Activated T-cell treated with anti-CD3 and anti-CD28 coated beads, Interleukin-2, amount 50 U/mL, for 72 hours (primary cell): ENCODE data around the gene ATG13. TPM values are rescaled to one million over a fixed set of nuclear protein-coding genes. Genes with fewer than 3 reads are reported as not detected.
"Not testable (repeated sequence)": the region's sequence is repeated elsewhere in the genome, so short reads cannot be mapped to it uniquely, and the experiment has no call there.

Experiments used
- ATAC-seq, 2 donors: fragments of 150-1000 bp; cut with Tn5 transposase; replicated peaks in 1 of 2; 2 replicates each; pipeline ENCODE4 v1.10.0; 2021; ENCODE audit warnings: moderate library complexity in 2 of 2, mild to moderate bottlenecking in 1 of 2
- DNase-seq, 2 donors: peaks; one replicate each; pipeline ENCODE4 v3.0.0; 2021 to 2022; ENCODE audit warnings: mixed read lengths in 1 of 2
- H3K27ac Mint-ChIP-seq: one replicate; pipeline ENCODE4 v1.8.0; 2022; ENCODE audit warnings: mild to moderate bottlenecking, moderate library complexity, mixed read lengths
- H3K27me3 Mint-ChIP-seq: one replicate; pipeline ENCODE4 v1.8.0; 2022; ENCODE audit warnings: low read depth, mixed read lengths
- H3K36me3 Mint-ChIP-seq, 2 donors: one replicate each; pipeline ENCODE4 v1.8.0; 2022; ENCODE audit warnings: mixed read lengths in 2 of 2, mild to moderate bottlenecking in 1 of 2; ENCODE audit not compliant: insufficient read depth in 2 of 2
- H3K4me1 Mint-ChIP-seq: one replicate; pipeline ENCODE4 v1.8.0; 2022; ENCODE audit warnings: low read depth, mixed read lengths
- H3K4me3 Mint-ChIP-seq, 2 donors: one replicate each; pipeline ENCODE4 v1.8.0; 2022; ENCODE audit warnings: mild to moderate bottlenecking in 2 of 2, mixed read lengths in 2 of 2, moderate library complexity in 2 of 2
- H3K9me3 Mint-ChIP-seq, 2 donors: one replicate each; pipeline ENCODE4 v1.8.0; 2022; ENCODE audit warnings: mixed read lengths in 2 of 2
- total RNA-seq, 2 donors: library from RNA; stranded (reverse); gene quantifications; one replicate each; pipeline ENCODE4 v1.2.3, GENCODE V29; 2022

The ATG13 gene
- total RNA-seq = 10 to 100 TPM; 75.6 to 77.7 TPM

- no peaks in the 10 kb centered on the region for H3K9me3 Mint-ChIP-seq
- H3K27ac Mint-ChIP-seq = peak within 1 kb of the TSS; percentile 100
- no peaks in the 10 kb centered on the region for H3K36me3 Mint-ChIP-seq
- peaks cover 49% of the 10 kb centered on the region for H3K4me1 Mint-ChIP-seq
- peak within 1 kb of the TSS; percentile 89 to 100 for H3K4me3 Mint-ChIP-seq
- no peaks in the 10 kb centered on the region for H3K27me3 Mint-ChIP-seq
- DNase-seq (peak; percentile 96 to 97), ATAC-seq (peak; percentile 97 to 98)
Observed at GRCh38 chr11:46617134-46617971, at the start of gene ATG13, which contains the start of gene HARBI1. Gene ATG13 (plus strand): TSS chr11:46617553. CDS start chr11:46644292, 26,739 bp downstream. Gene HARBI1 (minus strand): TSS chr11:46617227. CDS start chr11:46616237, 990 bp downstream.

DNA sequence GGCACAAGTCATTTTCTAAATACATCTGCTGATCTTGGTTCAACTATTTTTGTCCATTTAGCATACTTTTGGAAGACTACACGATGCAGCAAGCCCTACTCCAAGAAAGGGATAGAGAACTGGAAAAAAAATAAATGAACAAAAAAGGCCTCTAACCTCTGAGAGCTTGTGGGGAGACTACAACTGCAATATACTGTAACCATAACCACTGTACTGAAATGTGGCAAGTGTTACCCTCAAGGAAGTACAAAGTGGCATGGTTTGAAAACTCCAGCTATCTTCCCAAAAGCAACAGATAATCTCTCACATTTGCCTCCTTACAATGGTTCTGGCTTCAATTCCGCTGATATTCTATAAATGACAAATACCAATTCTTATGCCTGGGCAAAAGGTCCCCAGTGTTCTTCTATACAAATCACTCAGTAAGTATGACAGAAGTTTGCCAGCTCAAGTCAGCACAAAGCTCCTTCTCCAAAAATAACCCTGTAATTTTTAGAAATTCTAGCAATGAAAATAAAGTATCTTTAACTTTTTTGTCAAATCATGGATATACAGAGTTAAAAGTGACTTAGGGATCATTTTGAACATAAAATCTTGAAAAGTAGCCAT, 46.5 kb upstream of the ATG13 start:
- Mint-ChIP-seq H3K27ac (no peak overlapping the region), H3K9me3 (no peaks in the 10 kb centered on the region), H3K27me3 (no peaks in the 10 kb centered on the region), H3K4me1 (peaks cover 19% of the 10 kb centered on the region), H3K4me3 (no peak overlapping the region), H3K36me3 (no peaks in the 10 kb centered on the region)
- DNase-seq (no peak), ATAC-seq (peak in 1 of 2 donors; percentile 39)

DNA sequence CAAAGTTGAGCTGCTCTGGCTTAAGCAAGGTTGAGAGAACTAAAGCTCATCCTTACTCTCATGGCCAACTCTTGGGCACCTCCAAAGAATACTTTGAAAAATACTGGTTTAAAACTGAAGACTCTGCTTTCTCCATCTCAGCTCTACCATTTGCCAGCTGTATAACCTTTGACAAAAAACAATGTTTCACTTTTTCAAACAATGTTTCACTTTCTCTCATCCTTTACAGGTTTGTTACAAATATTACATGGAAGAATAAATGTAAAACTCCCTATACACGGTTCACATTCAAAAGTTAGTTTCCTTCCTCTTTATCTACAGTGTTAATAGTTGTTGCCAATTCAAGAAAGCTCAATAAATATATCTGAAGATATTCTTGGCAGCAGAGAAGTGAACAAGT, 42.7 kb upstream of the ATG13 start:
- peak; percentile 34 to 51 for ATAC-seq
- H3K36me3 Mint-ChIP-seq = peaks cover 0 to 2% of the 10 kb centered on the region in 2 donors
- peak overlapping the region in 1 of 2 donors; percentile 65 for H3K4me3 Mint-ChIP-seq
- no peaks in the 10 kb centered on the region for H3K27me3 Mint-ChIP-seq
- peaks cover 23% of the 10 kb centered on the region for H3K4me1 Mint-ChIP-seq
- H3K9me3 Mint-ChIP-seq = peaks cover 0 to 2% of the 10 kb centered on the region in 2 donors
- H3K27ac Mint-ChIP-seq = peak overlapping the region; percentile 85
- no peak for DNase-seq

DNA sequence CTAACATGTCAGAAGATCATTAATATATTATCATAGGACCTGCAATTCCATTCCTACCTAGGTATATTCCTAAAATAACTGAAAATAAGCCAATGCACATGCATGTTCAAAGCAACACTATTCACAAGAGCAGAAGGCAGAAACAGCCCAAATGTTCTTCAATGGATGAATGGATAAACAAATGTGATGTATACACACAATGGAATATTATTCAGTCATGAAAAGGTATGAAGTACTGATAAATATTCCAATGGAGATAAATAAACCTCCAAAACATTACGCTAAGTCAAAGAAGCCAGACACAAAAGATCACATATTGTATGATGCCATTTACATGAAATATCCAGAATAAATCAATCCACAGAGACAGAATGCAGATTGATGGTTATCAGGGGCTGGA, 40.3 kb upstream of the ATG13 start:
- Mint-ChIP-seq H3K4me3 (no peak overlapping the region), H3K36me3 (peaks cover 0 to 2% of the 10 kb centered on the region in 2 donors), H3K27ac (no peak overlapping the region), H3K4me1 (peaks cover 24% of the 10 kb centered on the region), H3K9me3 (peaks cover 0 to 2% of the 10 kb centered on the region in 2 donors), H3K27me3 (no peaks in the 10 kb centered on the region)
- DNase-seq = no peak
- ATAC-seq = no peak

GRCh38 chr11:46582588-46582987, 34.8 kb upstream of the ATG13 start:
- no peak for ATAC-seq
- Mint-ChIP-seq H3K9me3 (peaks cover 0 to 2% of the 10 kb centered on the region in 2 donors), H3K4me3 (no peak overlapping the region), H3K27ac (no peak overlapping the region), H3K4me1 (peaks cover 15% of the 10 kb centered on the region), H3K36me3 (peaks cover 0 to 10% of the 10 kb centered on the region in 2 donors), H3K27me3 (no peaks in the 10 kb centered on the region)
- no peak for DNase-seq

DNA sequence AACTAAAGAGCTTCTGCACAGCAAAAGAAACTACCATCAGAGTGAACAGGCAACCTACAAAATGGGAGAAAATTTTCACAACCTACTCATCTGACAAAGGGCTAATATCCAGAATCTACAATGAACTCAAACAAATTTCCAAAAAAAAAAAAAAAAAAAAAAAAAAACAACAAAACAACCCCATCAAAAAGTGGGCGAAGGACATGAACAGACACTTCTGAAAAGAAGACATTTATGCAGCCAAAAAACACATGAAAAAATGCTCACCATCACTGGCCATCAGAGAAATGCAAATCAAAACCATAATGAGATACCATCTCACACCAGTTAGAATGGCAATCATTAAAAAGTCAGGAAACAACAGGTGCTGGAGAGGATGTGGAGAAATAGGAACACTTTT, 33.8 kb upstream of the ATG13 start:
- not testable (repeated sequence) for H3K4me3 Mint-ChIP-seq, ATAC-seq, H3K27me3 Mint-ChIP-seq, DNase-seq, H3K9me3 Mint-ChIP-seq, H3K36me3 Mint-ChIP-seq, H3K27ac Mint-ChIP-seq
- H3K4me1 Mint-ChIP-seq = peaks cover 15% of the 10 kb centered on the region

- no peaks in the 10 kb centered on the region for H3K27me3 Mint-ChIP-seq
- H3K4me1 Mint-ChIP-seq = peaks cover 39% of the 10 kb centered on the region
- H3K36me3 Mint-ChIP-seq = peaks cover 0 to 7% of the 10 kb centered on the region in 2 donors
- H3K9me3 Mint-ChIP-seq = no peaks in the 10 kb centered on the region
- no peak for ATAC-seq
- no peak for DNase-seq
- H3K27ac Mint-ChIP-seq = no peak overlapping the region
- no peak overlapping the region for H3K4me3 Mint-ChIP-seq
Observed at GRCh38 chr11:46588131-46588530, 29.2 kb upstream of the ATG13 start.

GRCh38 chr11:46588915-46589314, 28.4 kb upstream of the ATG13 start:
- DNase-seq (no peak), ATAC-seq (no peak)
- H3K27ac Mint-ChIP-seq = no peak overlapping the region
- peaks cover 2 to 7% of the 10 kb centered on the region in 2 donors for H3K36me3 Mint-ChIP-seq
- H3K4me1 Mint-ChIP-seq = peaks cover 41% of the 10 kb centered on the region
- no peaks in the 10 kb centered on the region for H3K27me3 Mint-ChIP-seq
- H3K9me3 Mint-ChIP-seq = no peaks in the 10 kb centered on the region
- H3K4me3 Mint-ChIP-seq = no peak overlapping the region

DNA sequence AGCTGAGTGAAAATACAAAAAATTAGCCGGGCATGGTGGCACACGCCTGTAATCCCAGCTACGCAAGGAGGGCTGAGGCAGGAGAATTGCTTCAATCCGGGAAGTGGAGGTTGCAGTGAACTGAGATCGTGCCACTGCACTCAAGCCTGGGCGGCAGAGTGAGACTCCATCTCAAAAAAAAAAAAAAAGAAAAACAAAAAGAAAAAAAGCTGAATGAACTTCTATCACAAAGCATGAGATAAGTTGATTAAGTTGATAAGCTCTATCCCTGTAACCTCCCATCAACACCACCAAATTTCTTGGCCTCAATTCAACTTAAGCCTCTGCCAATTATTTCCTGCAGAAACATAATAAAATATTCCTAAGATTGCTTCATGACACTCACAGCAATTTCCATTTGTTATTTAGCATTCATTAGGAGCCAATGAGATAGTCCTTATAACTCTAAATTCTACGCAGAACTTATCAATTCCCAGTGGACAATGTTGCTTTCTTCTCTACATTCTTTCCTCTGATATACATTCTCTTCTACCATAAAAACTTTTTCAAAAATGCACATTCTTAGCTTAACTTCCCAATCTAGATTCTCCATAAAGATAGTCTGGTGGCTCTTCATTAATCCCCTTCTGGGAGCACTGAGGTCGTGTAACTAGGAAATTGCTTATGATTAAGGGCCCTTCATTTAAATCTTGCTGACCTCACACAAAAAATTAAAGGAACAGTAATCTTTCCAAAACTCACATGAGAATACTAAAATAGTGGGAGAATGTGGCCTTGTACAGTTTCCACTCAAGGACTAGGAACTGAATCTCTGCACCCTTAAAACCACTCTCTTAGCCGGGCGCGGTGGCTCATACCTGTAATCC, 26.4 kb upstream of the ATG13 start:
- Mint-ChIP-seq H3K4me3 (peak overlapping the region; percentile 36 to 65), H3K27me3 (no peaks in the 10 kb centered on the region), H3K36me3 (peaks cover 3 to 7% of the 10 kb centered on the region in 2 donors), H3K9me3 (no peaks in the 10 kb centered on the region), H3K27ac (peak overlapping the region; percentile 44), H3K4me1 (peaks cover 47% of the 10 kb centered on the region)
- DNase-seq = no peak
- no peak for ATAC-seq

DNA sequence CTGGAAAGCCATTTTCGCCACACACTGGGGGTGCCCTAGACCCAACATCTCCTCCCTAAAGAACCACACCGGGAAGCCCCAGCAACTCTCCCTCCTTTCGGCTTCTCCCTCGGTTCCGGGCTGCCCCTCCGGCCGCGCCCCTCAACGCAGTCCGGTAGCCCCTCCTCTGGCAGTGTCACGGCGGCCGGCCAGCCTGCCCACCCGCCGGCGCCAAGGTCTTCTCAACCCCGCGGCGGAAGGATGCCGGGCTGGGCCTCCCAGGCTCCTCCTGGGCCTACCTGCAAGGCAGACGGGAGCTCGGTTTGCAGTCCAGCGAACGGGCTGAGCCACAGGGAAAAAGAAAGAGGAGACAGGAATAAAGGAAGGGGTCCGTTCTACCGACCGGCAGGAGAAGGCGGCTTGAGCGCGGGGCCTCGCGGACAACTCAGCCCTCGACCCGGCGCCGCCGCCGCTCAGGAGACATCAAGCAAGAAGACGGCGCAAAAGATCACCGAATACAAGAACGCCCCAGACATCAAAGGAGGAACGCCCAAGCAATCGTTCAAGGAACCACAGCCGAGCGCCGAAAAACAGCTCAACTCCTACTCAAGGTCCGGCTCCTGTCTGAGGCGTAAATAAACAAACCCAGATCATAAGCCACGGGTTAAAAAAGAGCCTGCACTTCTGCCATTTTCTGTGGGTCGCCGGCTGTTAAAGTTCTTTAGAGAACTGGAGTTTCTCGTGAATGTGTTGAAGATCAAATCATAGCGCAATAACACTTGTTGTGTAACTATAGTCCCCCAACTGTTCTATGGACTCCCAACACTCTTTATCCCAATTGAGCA, 23.6 kb upstream of the ATG13 start, which contains the start of gene AMBRA1:
TSS of gene AMBRA1 (minus strand) at position 474 of the 824 bp plus-strand sequence. CDS start 45,643 bp downstream, outside the sequence.
- Mint-ChIP-seq H3K36me3 (peaks cover 2 to 3% of the 10 kb centered on the region in 2 donors), H3K4me3 (peak within 1 kb of the TSS; percentile 86 to 97), H3K27me3 (no peaks in the 10 kb centered on the region), H3K4me1 (peaks cover 54% of the 10 kb centered on the region), H3K27ac (peak within 1 kb of the TSS; percentile 97), H3K9me3 (no peaks in the 10 kb centered on the region)
- DNase-seq (peak; percentile 87 to 90), ATAC-seq (peak; percentile 92 to 94)

- Mint-ChIP-seq H3K4me3 (peak overlapping the region; percentile 86 to 97), H3K36me3 (peaks cover 2 to 3% of the 10 kb centered on the region in 2 donors), H3K4me1 (peaks cover 49% of the 10 kb centered on the region), H3K27me3 (no peaks in the 10 kb centered on the region), H3K27ac (peak overlapping the region; percentile 97), H3K9me3 (no peaks in the 10 kb centered on the region)
- ATAC-seq (no peak), DNase-seq (no peak)
Observed at GRCh38 chr11:46594374-46594700, 23.0 kb upstream of the ATG13 start.

- Mint-ChIP-seq H3K27me3 (no peaks in the 10 kb centered on the region), H3K4me1 (peaks cover 46% of the 10 kb centered on the region), H3K9me3 (no peaks in the 10 kb centered on the region), H3K27ac (peak overlapping the region; percentile 97), H3K4me3 (peak overlapping the region in 1 of 2 donors; percentile 97), H3K36me3 (peaks cover 2 to 3% of the 10 kb centered on the region in 2 donors)
- DNase-seq (no peak), ATAC-seq (no peak)
Observed at GRCh38 chr11:46594785-46595184, 22.6 kb upstream of the ATG13 start.
